ENCODE results near the gene SUGP1. TPM values are rescaled to one million over a fixed set of nuclear protein-coding genes. Genes with fewer than 3 reads are reported as not detected.
A peak's percentile ranks its signal among the peaks of the same experiment; 100 is the strongest.

Gene SUGP1, protein sequence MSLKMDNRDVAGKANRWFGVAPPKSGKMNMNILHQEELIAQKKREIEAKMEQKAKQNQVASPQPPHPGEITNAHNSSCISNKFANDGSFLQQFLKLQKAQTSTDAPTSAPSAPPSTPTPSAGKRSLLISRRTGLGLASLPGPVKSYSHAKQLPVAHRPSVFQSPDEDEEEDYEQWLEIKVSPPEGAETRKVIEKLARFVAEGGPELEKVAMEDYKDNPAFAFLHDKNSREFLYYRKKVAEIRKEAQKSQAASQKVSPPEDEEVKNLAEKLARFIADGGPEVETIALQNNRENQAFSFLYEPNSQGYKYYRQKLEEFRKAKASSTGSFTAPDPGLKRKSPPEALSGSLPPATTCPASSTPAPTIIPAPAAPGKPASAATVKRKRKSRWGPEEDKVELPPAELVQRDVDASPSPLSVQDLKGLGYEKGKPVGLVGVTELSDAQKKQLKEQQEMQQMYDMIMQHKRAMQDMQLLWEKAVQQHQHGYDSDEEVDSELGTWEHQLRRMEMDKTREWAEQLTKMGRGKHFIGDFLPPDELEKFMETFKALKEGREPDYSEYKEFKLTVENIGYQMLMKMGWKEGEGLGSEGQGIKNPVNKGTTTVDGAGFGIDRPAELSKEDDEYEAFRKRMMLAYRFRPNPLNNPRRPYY
- total RNA-seq, result 100 to 1,000 TPM in 1 of 4 donors, 10 to 100 TPM in 3; 31.1 to 118 (median 66.5) TPM

DNA sequence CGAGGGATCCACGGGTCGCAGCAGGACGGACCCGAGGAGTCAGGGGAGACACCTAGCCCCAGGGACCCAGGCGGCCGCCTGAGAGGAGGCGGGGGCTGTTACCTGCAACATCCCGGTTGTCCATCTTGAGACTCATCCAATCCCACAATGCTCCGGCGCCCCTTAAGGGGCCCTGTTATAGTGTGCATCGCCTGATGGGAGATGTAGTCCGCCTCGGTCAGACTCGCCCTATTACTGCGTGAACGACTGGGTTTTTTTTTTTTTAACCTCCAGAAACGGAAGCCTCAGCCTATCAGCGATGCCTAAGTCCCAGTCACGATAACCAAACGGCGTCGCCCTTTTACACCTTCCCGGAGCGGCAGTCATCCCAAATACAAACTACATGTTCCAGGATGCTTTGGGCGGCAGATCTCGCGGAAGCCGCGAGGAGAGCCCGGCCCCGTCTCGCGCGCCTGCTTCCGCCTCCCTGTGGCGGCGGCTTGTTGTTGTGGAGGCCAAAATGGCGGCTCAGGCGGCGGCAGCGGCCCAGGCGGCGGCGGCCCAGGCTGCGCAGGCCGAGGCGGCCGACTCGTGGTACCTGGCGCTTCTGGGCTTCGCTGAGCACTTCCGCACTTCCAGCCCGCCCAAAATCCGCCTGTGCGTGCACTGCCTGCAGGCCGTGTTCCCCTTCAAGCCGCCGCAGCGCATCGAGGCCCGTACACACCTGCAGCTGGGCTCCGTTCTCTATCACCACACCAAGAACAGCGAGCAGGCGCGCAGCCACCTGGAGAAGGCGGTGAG, at the start of gene SUGP1, which contains the start of gene MAU2:
SUGP1 (minus strand) TSS at position 149 of the 780 bp plus-strand sequence; CDS start at position 136, 13 bp downstream.
MAU2 (plus strand) TSS at position 469 of the 780 bp plus-strand sequence; CDS start at position 500, 31 bp downstream.
- intact Hi-C loops (cut with DNase I; ENCODE audit: low total_unique reads) (loop anchor here (5.0 kb wide), 1 partner anchor 873 kb away; no protein-coding TSS in a partner anchor), in situ Hi-C loops (cut with MboI; ENCODE audit: low pct_ligation_motif_present in 1 of 4, low pct_unique_long_range_greater_than_20kb in 1 of 4, low sequenced_read_pairs in 3 of 4) (no loop called here)
- Histone ChIP-seq H3K4me3 (peak within 1 kb of the TSS; percentile 96 to 98 (median 98)), H3K36me3 (peaks cover 0 to 11% (median 5%) of the 10 kb centered on the region in 4 donors), H3K4me1 (peaks cover 13 to 36% (median 23%) of the 10 kb centered on the region in 4 donors), H3K9me3 (no peaks in the 10 kb centered on the region), H3K27ac (peak within 1 kb of the TSS; percentile 89 to 94 (median 94)), H3K27me3 (no peaks in the 10 kb centered on the region)
- TF ChIP-seq POLR2AphosphoS5 (IDR thresholded peaks at IDR 0.05) (peak; percentile 69 to 85 (median 80)), POLR2A (IDR thresholded peaks at IDR 0.05) (peak; percentile 60), EP300 (IDR thresholded peaks at IDR 0.05; ENCODE audit: low read depth) (no peak)
- TF ChIP-seq, protein P1, sequence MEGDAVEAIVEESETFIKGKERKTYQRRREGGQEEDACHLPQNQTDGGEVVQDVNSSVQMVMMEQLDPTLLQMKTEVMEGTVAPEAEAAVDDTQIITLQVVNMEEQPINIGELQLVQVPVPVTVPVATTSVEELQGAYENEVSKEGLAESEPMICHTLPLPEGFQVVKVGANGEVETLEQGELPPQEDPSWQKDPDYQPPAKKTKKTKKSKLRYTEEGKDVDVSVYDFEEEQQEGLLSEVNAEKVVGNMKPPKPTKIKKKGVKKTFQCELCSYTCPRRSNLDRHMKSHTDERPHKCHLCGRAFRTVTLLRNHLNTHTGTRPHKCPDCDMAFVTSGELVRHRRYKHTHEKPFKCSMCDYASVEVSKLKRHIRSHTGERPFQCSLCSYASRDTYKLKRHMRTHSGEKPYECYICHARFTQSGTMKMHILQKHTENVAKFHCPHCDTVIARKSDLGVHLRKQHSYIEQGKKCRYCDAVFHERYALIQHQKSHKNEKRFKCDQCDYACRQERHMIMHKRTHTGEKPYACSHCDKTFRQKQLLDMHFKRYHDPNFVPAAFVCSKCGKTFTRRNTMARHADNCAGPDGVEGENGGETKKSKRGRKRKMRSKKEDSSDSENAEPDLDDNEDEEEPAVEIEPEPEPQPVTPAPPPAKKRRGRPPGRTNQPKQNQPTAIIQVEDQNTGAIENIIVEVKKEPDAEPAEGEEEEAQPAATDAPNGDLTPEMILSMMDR (IDR thresholded peaks at IDR 0.05), result peak in 3 of 5 experiments; percentile 37 to 71 (median 44)
- WGBS, 2 donors (ENCODE audit: low coverage in 1 of 2), result 0% methylated on average over 3 to 43 of the region's 67 CpGs
- peak; percentile 92 for DNase-seq

DNA sequence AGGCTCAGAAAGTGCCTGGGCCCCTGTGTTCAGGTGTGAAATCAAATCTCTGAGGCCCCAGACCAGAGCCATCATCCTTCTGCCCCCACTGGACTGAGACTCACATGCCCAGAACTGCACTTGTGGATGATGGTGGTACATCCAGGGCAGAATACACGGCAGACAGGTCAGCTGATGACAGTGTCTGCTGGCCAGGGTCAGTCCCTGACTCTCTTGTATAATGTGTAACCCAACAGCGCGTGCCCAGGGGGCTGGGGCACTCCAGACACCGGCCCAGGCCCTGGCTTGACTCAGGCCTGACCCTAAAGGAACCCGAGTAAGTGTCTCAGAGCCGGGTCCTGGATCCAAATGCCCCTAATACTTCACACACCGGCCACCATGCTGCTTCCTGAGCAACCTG, 47.8 kb upstream of the SUGP1 start:
- in situ Hi-C loops (cut with MboI; ENCODE audit: low pct_ligation_motif_present in 1 of 4, low pct_unique_long_range_greater_than_20kb in 1 of 4, low sequenced_read_pairs in 3 of 4), result loop anchor here in 3 of 4 donors (5.0 to 25.0 kb wide), 2 partner anchors 119 to 124 kb away; no protein-coding TSS in a partner anchor
- no peaks in the 10 kb centered on the region for H3K27me3 ChIP-seq
- H3K4me1 ChIP-seq, result peaks cover 9 to 42% (median 23%) of the 10 kb centered on the region in 4 donors
- no peaks in the 10 kb centered on the region for H3K9me3 ChIP-seq
- no peak for DNase-seq
- no peak overlapping the region for H3K4me3 ChIP-seq
- 98% methylated on average over 6 of the region's 7 CpGs; no CpG with 5 or more reads in 1 of the 2 donors for WGBS, 2 donors (ENCODE audit: low coverage in 1 of 2)
- intact Hi-C loops (cut with DNase I; ENCODE audit: low total_unique reads), result loop anchor here (2.0 kb wide), 1 partner anchor 117 kb away; no protein-coding TSS in a partner anchor
- TF ChIP-seq POLR2A (IDR thresholded peaks at IDR 0.05) (no peak), POLR2AphosphoS5 (IDR thresholded peaks at IDR 0.05) (no peak), EP300 (IDR thresholded peaks at IDR 0.05; ENCODE audit: low read depth) (no peak)
- TF ChIP-seq, protein P1 (IDR thresholded peaks at IDR 0.05), result no peak
- no peaks in the 10 kb centered on the region for H3K36me3 ChIP-seq
- no peak overlapping the region for H3K27ac ChIP-seq

DNA sequence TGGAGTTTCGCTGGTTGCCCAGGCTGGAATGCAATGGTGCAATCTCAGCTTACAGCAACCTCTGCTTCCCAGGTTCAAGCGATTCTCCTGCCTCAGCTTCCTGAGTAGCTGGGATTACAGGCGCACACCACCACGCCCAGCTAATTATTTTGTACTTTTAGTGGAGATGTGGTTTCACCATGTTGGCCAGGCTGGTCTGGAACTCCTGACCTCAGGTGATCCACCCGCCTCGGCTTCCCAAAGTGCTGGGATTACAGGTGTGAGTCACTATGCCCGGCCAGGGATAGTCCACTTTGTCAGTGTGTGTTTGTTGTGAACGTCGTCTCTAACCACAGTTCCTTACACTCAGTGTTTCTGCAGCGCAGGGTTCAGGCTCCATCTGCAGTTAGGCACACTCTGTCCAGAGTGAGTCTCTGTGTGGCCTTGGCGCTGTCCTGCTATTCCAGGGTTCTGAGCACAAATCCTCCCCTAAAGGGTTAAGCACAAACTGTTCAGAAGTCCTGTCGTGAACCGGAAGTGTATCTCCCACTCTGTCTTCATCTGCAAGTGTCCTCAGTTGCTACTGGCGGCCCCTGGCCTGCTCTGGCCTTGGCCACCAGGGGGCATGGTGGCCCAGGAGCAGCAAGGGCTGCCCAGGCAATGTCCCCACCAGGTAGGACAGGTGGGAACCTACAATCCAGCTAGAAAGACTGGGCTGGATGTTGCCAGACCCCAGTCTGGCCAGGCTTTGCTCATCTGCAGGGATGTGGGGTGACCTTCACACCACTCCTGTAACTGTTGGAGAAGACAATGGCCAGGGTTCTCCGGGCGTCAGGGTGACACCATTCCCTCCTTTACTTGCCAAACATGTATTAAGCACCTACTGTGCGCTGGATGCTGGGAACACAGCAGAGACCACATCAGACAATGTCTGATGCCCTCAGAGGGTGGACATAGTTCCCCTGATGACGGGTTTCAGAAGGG, 46.4 kb upstream of the SUGP1 start:
- 27 to 45% methylated on average over 12 to 17 of the region's 18 CpGs for WGBS, 2 donors (ENCODE audit: low coverage in 1 of 2)
- Histone ChIP-seq H3K27me3 (no peaks in the 10 kb centered on the region), H3K9me3 (no peaks in the 10 kb centered on the region), H3K4me1 (peaks cover 7 to 34% (median 19%) of the 10 kb centered on the region in 4 donors), H3K27ac (peak overlapping the region; percentile 45 to 73 (median 66)), H3K36me3 (no peaks in the 10 kb centered on the region), H3K4me3 (peak overlapping the region in 1 of 4 donors; percentile 6)
- intact Hi-C loops (cut with DNase I; ENCODE audit: low total_unique reads), result loop anchor here (2.0 kb wide), 1 partner anchor 126 kb away; no protein-coding TSS in a partner anchor
- DNase-seq, result peak; percentile 86
- TF ChIP-seq EP300 (IDR thresholded peaks at IDR 0.05; ENCODE audit: low read depth) (no peak), POLR2A (IDR thresholded peaks at IDR 0.05) (no peak), POLR2AphosphoS5 (IDR thresholded peaks at IDR 0.05) (no peak)
- TF ChIP-seq, protein P1 (IDR thresholded peaks at IDR 0.05), result peak; percentile 95 to 98 (median 97)
- in situ Hi-C loops (cut with MboI; ENCODE audit: low pct_ligation_motif_present in 1 of 4, low pct_unique_long_range_greater_than_20kb in 1 of 4, low sequenced_read_pairs in 3 of 4), result loop anchor here in 3 of 4 donors (5.0 to 25.0 kb wide), 2 partner anchors 121 to 126 kb away; no protein-coding TSS in a partner anchor

All from transverse colon (tissue), 4 donors.